Neural progenitor cell (in vitro differentiated cells): ENCODE data around the gene MCM3. TPM values are rescaled to one million over a fixed set of nuclear protein-coding genes. Genes with fewer than 3 reads are reported as not detected.

Source experiments
- DNase-seq: peaks from one replicate; pipeline ENCODE4 v3.0.0-alpha.2; 2016; ENCODE audit warnings: low spot score
- H2AFZ ChIP-seq: fragments of 200-600 bp; sonication (generic); replicated peaks from 2 replicates; pipeline ENCODE4 v1.6.1; 2016; ENCODE audit warnings: antibody characterized with exemption
- H3F3A ChIP-seq: fragments of 200-600 bp; sonication (generic); 2 replicates; pipeline ENCODE4 v1.6.1; 2016; ENCODE audit warnings: antibody characterized with exemption, low read depth
- H3K27ac ChIP-seq: fragments of 200-600 bp; sonication (generic); 2 replicates; pipeline ENCODE4 v1.5.1; 2016; ENCODE audit warnings: mild to moderate bottlenecking
- H3K27me3 ChIP-seq: fragments of 200-600 bp; sonication (generic); 2 replicates; pipeline ENCODE4 v1.6.1; 2016; ENCODE audit warnings: mild to moderate bottlenecking, moderate library complexity
- H3K36me3 ChIP-seq: fragments of 200-600 bp; sonication (generic); 2 replicates; pipeline ENCODE4 v1.5.1; 2016
- H3K4me1 ChIP-seq: fragments of 200-600 bp; sonication (generic); 2 replicates; pipeline ENCODE4 v1.6.1; 2016; ENCODE audit warnings: mixed run types
- H3K4me2 ChIP-seq: fragments of 200-600 bp; sonication (generic); 2 replicates; pipeline ENCODE4 v1.6.1; 2016
- H3K4me3 ChIP-seq: fragments of 200-600 bp; sonication (generic); 2 replicates; pipeline ENCODE4 v1.5.1; 2016
- H3K79me2 ChIP-seq: fragments of 200-600 bp; sonication (generic); 2 replicates; pipeline ENCODE4 v1.6.1; 2016; ENCODE audit warnings: low read depth
- H3K9ac ChIP-seq: fragments of 200-600 bp; sonication (generic); 2 replicates; pipeline ENCODE4 v1.6.1; 2016
- H3K9me3 ChIP-seq: fragments of 200-600 bp; sonication (generic); 2 replicates; pipeline ENCODE4 v1.5.1; 2016; ENCODE audit warnings: low read depth
- H4K20me1 ChIP-seq: fragments of 200-600 bp; sonication (generic); 2 replicates; pipeline ENCODE4 v1.6.1; 2016; ENCODE audit warnings: low read depth
- H3K27ac Mint-ChIP-seq: 3 replicates; pipeline ENCODE4 v1.8.0; 2021; ENCODE audit warnings: mixed read lengths
- H3K27me3 Mint-ChIP-seq: 2 replicates; pipeline ENCODE4 v1.8.0; 2022; ENCODE audit warnings: low read depth, mild to moderate bottlenecking, inconsistent platforms, moderate library complexity, mixed read lengths; ENCODE audit not compliant: insufficient read depth
- H3K36me3 Mint-ChIP-seq: 3 replicates; pipeline ENCODE4 v1.8.0; 2021; ENCODE audit warnings: mixed read lengths
- H3K4me1 Mint-ChIP-seq: 3 replicates; pipeline ENCODE4 v1.8.0; 2021; ENCODE audit warnings: mixed read lengths
- H3K4me3 Mint-ChIP-seq: 3 replicates; pipeline ENCODE4 v1.8.0; 2021; ENCODE audit warnings: mild to moderate bottlenecking, moderate library complexity, mixed read lengths
- H3K9me3 Mint-ChIP-seq: 3 replicates; pipeline ENCODE4 v1.8.0; 2020; ENCODE audit warnings: mixed read lengths
- EZH2 ChIP-seq: fragments of 200-600 bp; sonication (generic); IDR thresholded peaks from 2 replicates; pipeline ENCODE4 v1.6.1; 2017; ENCODE audit warnings: antibody characterized with exemption, mild to moderate bottlenecking, moderate library complexity
- EZH2phosphoT487 ChIP-seq: fragments of 200-600 bp; sonication (generic); IDR thresholded peaks from 2 replicates; pipeline ENCODE4 v1.6.1; 2017; ENCODE audit warnings: antibody characterized with exemption
- total RNA-seq: library from RNA; depleted of rRNA; stranded (reverse); fragments of >200 nt; gene quantifications from 2 replicates; pipeline ENCODE4 v1.2.3, GENCODE V29; 2015; ENCODE audit warnings: low replicate concordance
- TF ChIP-seq, protein P1 (sequence below): fragments of 200-600 bp; sonication (generic); IDR thresholded peaks from 2 replicates; pipeline ENCODE4 v1.5.1; 2017; ENCODE audit warnings: antibody characterized with exemption, mild to moderate bottlenecking

The MCM3 gene
- total RNA-seq, 1 donor from 2014 or later = 224 TPM

GRCh38 chr6:52216932-52217575, 67.5 kb downstream of the MCM3 start:
- Mint-ChIP-seq H3K27me3 (peaks cover 2% of the 10 kb centered on the region), H3K9me3 (no peaks in the 10 kb centered on the region), H3K27ac (no peak overlapping the region), H3K36me3 (no peaks in the 10 kb centered on the region), H3K4me1 (no peaks in the 10 kb centered on the region), H3K4me3 (no peak overlapping the region)
- no peak for DNase-seq
- Histone ChIP-seq H3K4me2 (no peak overlapping the region), H3K9me3 (no peaks in the 10 kb centered on the region), H3K27me3 (no peaks in the 10 kb centered on the region), H2AFZ (no peak overlapping the region), H3K79me2 (no peaks in the 10 kb centered on the region), H3K36me3 (no peaks in the 10 kb centered on the region), H3K4me1 (no peaks in the 10 kb centered on the region), H4K20me1 (no peaks in the 10 kb centered on the region), H3K4me3 (no peak overlapping the region), H3F3A (no peaks in the 10 kb centered on the region), H3K9ac (no peak overlapping the region), H3K27ac (no peak overlapping the region)
- TF ChIP-seq, protein P1, sequence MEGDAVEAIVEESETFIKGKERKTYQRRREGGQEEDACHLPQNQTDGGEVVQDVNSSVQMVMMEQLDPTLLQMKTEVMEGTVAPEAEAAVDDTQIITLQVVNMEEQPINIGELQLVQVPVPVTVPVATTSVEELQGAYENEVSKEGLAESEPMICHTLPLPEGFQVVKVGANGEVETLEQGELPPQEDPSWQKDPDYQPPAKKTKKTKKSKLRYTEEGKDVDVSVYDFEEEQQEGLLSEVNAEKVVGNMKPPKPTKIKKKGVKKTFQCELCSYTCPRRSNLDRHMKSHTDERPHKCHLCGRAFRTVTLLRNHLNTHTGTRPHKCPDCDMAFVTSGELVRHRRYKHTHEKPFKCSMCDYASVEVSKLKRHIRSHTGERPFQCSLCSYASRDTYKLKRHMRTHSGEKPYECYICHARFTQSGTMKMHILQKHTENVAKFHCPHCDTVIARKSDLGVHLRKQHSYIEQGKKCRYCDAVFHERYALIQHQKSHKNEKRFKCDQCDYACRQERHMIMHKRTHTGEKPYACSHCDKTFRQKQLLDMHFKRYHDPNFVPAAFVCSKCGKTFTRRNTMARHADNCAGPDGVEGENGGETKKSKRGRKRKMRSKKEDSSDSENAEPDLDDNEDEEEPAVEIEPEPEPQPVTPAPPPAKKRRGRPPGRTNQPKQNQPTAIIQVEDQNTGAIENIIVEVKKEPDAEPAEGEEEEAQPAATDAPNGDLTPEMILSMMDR = no peak
- no peak for TF ChIP-seq EZH2phosphoT487
- no peak for TF ChIP-seq EZH2

GRCh38 chr6:52215787-52216186, 68.8 kb downstream of the MCM3 start:
- Mint-ChIP-seq H3K9me3 (no peaks in the 10 kb centered on the region), H3K27me3 (peaks cover 4% of the 10 kb centered on the region), H3K27ac (no peak overlapping the region), H3K36me3 (no peaks in the 10 kb centered on the region), H3K4me1 (no peaks in the 10 kb centered on the region), H3K4me3 (no peak overlapping the region)
- TF ChIP-seq EZH2 (no peak), EZH2phosphoT487 (no peak)
- TF ChIP-seq, protein P1 = no peak
- Histone ChIP-seq H3K27me3 (no peaks in the 10 kb centered on the region), H3K4me1 (no peaks in the 10 kb centered on the region), H3F3A (no peaks in the 10 kb centered on the region), H2AFZ (no peak overlapping the region), H3K27ac (no peak overlapping the region), H3K79me2 (no peaks in the 10 kb centered on the region), H3K4me2 (no peak overlapping the region), H3K9me3 (no peaks in the 10 kb centered on the region), H3K9ac (no peak overlapping the region), H4K20me1 (no peaks in the 10 kb centered on the region), H3K4me3 (no peak overlapping the region), H3K36me3 (no peaks in the 10 kb centered on the region)
- DNase-seq = no peak

Other genes with a start within 250 kb of the MCM3 start
- gene PKHD1, start 197.1 kb downstream of the MCM3 start, total RNA-seq = 0.03 and 0.04 TPM in 2 replicates
- not detected in 2 replicates for gene IL17A, start 98.4 kb downstream of the MCM3 start, total RNA-seq
- gene IL17F, start 40.2 kb downstream of the MCM3 start, total RNA-seq = not detected in 2 replicates
- 16.9 and 17.7 TPM in 2 replicates for gene PAQR8, start 77.4 kb upstream of the MCM3 start, total RNA-seq
- 53.9 and 59.8 TPM in 2 replicates for gene EFHC1, start 135.6 kb upstream of the MCM3 start, total RNA-seq